Coronary artery (tissue), 2 donors: Measurements from ENCODE around the gene ENPEP.

Source experiments
- DNase-seq: peaks from one replicate; pipeline ENCODE4 v3.0.0-alpha.2; 2017; ENCODE audit warnings: low spot score
- H3K27ac ChIP-seq, 2 donors: fragments of 200-600 bp; sonication (generic); one replicate each; pipeline ENCODE4 v1.5.1; 2016 to 2019
- H3K4me3 ChIP-seq: fragments of 200-600 bp; sonication (generic); 2 replicates; pipeline ENCODE4 v1.5.1; 2016; ENCODE audit warnings: mild to moderate bottlenecking, moderate library complexity
- TF ChIP-seq, protein P1 (sequence below): fragments of 200-600 bp; sonication (generic); IDR thresholded peaks from one replicate; pipeline ENCODE4 v1.5.1; 2019; ENCODE audit warnings: antibody characterized with exemption

The ENPEP gene

DNA sequence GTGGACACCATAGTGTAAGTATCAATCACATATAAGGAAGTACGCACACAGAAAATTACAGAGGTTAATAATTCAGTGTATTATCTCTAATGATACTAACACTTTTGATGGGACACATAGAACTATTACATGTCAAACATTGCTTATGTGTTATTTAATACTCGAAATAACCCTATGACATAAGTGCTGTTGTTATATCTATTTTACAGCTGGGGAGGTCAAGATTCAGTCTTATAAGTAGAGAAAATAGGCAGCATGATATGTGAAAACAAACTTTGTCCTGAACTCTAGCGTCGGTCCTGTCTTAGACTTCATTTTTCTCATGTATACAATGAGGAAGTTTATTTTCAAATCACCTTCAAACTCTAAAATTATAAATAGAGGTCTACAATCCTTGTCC is 23.2 kb downstream of the ENPEP start:
- TF ChIP-seq, protein P1, sequence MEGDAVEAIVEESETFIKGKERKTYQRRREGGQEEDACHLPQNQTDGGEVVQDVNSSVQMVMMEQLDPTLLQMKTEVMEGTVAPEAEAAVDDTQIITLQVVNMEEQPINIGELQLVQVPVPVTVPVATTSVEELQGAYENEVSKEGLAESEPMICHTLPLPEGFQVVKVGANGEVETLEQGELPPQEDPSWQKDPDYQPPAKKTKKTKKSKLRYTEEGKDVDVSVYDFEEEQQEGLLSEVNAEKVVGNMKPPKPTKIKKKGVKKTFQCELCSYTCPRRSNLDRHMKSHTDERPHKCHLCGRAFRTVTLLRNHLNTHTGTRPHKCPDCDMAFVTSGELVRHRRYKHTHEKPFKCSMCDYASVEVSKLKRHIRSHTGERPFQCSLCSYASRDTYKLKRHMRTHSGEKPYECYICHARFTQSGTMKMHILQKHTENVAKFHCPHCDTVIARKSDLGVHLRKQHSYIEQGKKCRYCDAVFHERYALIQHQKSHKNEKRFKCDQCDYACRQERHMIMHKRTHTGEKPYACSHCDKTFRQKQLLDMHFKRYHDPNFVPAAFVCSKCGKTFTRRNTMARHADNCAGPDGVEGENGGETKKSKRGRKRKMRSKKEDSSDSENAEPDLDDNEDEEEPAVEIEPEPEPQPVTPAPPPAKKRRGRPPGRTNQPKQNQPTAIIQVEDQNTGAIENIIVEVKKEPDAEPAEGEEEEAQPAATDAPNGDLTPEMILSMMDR: no peak
- H3K4me3 ChIP-seq: no peak overlapping the region
- H3K27ac ChIP-seq: no peak overlapping the region
- DNase-seq: no peak

DNA sequence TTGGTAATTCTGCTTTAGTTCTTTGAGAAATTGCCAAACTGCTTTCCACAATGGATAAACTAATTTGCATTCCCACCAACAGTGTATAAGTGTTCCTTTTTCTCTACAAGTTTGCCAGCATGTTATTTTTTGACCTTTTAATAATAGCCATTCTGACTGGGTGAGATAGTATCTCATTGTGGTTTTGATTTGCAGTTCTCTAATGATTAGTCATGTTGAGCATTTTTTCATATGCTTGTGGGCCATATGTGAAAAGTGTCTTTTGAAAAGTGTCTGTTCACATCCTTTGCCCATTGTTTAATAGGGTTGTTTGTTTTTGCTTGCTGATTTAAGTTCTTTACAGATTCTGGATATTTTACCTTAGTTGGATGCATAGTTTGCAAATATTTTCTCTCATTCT is 25.9 kb downstream of the ENPEP start:
- no peak for DNase-seq
- H3K27ac ChIP-seq: no peak overlapping the region
- H3K4me3 ChIP-seq: no peak overlapping the region
- TF ChIP-seq, protein P1: no peak

DNA sequence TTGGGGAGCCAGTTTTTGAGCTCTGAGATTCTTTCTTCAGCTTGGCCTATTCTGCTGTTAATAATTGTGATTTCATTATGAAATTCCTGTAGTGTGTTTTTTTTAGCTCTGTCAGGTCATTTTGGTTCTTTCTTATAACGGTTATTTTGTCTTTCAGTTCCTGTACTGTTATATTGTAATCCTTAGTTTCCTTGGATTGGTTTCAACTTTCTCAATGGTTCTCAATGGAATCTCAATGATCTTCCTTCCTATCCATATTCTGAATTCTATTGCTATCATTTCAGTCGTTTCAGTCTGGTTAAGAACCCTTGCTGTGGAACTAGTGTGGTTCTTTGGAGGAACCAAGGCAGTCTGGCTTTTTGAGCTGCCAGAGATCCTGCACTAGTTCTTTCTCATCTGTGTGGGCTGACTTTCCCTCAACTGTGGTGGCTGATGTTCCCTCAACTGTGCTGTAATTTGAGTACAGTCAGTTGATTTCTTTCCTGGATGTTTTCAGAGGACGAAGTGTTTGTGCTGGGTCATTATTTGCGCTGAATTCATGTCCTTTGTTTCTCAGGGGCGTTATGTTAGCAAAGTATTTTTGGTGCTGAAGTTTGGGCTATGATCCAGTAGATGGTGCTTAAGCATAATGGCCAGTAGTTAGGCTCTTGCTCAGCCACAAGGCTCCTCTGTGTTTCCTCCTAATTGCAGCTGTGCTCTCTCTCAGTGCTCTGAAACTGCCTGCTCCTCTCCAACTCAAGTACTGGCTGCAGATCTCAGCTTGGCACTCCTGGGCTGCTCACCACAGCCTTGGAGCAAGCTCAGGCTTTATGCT is 27.5 kb downstream of the ENPEP start:
- no peak for DNase-seq

DNA sequence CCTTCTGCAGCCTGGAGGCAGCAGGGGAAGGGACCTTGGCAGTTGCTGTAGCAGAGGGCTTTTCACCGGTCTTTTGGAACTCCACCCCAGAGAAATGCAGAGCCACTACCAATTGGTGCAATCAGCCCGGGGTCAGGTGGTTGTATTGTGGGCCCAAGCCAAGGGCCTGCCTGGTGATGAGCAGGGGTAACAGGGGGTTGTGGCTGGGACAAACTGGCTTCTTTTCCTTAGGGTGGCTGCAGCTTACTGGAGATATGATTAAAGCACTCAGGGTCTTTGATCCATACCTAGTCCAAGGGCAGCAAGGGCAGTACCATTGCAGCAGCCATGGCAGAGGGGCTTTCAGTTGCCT is 28.1 kb downstream of the ENPEP start:
- Histone ChIP-seq H3K27ac (peak overlapping the region in 1 of 2 donors; percentile 61), H3K4me3 (no peak overlapping the region)
- DNase-seq: no peak
- TF ChIP-seq, protein P1: no peak

More for the DNA sequence above, 27.5 kb downstream of the ENPEP start:
- Histone ChIP-seq H3K27ac (peak overlapping the region; percentile 32 to 61), H3K4me3 (peak overlapping the region; percentile 19)
- TF ChIP-seq, protein P1: no peak

DNA sequence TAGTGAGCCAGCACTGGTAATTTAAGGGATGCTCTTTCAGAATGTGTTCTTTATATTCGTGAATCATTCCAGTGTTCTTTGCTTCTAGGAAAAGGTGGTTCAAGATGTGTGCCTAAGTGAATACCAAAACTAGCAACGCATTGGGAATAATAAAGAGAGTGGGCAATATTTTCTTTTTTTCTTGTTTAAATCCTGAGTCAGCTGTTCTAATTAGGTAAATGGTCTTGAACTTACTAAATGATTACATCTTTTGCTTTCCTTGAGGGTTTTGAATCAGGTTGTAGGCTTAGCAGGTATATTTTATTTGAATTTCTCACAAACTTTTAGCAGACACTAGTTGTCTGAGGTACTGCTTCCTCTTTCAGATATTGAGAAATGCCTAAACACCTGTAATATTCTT is 29.5 kb downstream of the ENPEP start:
- TF ChIP-seq, protein P1: no peak
- no peak for DNase-seq
- no peak overlapping the region for H3K27ac ChIP-seq
- no peak overlapping the region for H3K4me3 ChIP-seq

DNA sequence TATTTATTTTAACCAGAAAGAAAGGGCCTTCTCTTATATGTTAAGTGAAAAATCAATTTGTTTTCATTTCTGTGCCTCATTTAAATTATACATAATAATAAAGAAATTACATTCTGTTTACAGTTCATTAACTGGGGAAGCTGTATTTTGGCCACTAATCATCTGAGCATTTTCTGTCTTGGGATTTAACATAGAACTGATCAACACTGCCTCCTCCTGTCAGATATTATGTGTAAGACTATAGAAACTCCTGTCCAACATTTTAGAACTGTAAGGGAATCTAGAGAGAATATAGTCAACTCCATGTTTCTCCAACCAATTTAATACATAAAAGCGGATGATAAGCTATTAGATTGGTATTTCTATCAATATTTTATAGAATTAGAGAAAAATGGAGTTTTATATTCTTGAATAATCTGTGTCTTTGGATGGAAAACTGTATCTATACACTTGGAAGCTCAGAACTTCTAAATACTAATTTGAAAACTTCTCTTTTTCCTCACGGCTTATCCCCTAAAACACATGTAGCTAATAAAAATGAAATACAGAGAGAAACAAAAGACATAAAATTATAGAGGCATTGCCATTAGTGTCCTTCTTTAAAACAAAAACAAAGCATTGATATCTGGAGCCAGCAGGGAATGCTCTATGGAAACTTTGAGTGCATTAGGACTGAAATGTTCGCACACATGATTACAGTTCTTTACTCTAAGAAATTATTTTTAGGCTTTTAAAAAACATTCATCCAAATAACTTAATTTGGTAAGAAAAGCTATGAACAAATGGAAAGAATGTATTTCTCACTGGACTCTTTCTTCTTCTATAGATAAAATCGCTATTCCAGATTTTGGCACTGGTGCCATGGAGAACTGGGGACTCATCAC is 33.1 kb downstream of the ENPEP start:
- peak overlapping the region in 1 of 2 donors; percentile 53 for H3K27ac ChIP-seq
- H3K4me3 ChIP-seq: no peak overlapping the region
- DNase-seq: no peak
- TF ChIP-seq, protein P1: no peak
